ENCODE data around the gene SLC1A5. TPM values are rescaled to one million over a fixed set of nuclear protein-coding genes. Genes with fewer than 3 reads are reported as not detected.
"Not testable (repeated sequence)": the region's sequence is repeated elsewhere in the genome, so short reads cannot be mapped to it uniquely, and the experiment has no call there.

The SLC1A5 gene
- 117 and 141 TPM in 2 replicates for total RNA-seq (2014; rRNA removed; shearing (Covaris generic))

- peak; percentile 99 for DNase-seq (ENCODE audit: low read depth)
These were observed at the start of gene SLC1A5 for GRCh38 chr19:46788262-46788967. TSS of gene SLC1A5 (minus strand) at chr19:46788594. CDS start at chr19:46787965, 629 bp downstream.

GRCh38 chr19:46838160-46838559 lies 49.8 kb upstream of the SLC1A5 start:
- no peak for DNase-seq (ENCODE audit: low read depth)

- no peak for DNase-seq (ENCODE audit: low read depth)
These were observed 46.6 kb upstream of the SLC1A5 start for GRCh38 chr19:46834984-46835383.

- DNase-seq (ENCODE audit: low read depth): no peak
These were observed 45.7 kb upstream of the SLC1A5 start for GRCh38 chr19:46834121-46834520.

- no peak for DNase-seq (ENCODE audit: low read depth)
These were observed 42.5 kb upstream of the SLC1A5 start for GRCh38 chr19:46830864-46831263.

GRCh38 chr19:46828484-46828883 lies 40.1 kb upstream of the SLC1A5 start:
- DNase-seq (ENCODE audit: low read depth): no peak

- no peak for DNase-seq (ENCODE audit: low read depth)
These were observed 37.3 kb upstream of the SLC1A5 start for GRCh38 chr19:46825731-46826055.

GRCh38 chr19:46824890-46825730 lies 36.7 kb upstream of the SLC1A5 start:
- no peak for DNase-seq (ENCODE audit: low read depth)

- no peak for DNase-seq (ENCODE audit: low read depth)
These were observed 34.7 kb upstream of the SLC1A5 start for GRCh38 chr19:46823049-46823448.

GRCh38 chr19:46822410-46822787 lies 34.0 kb upstream of the SLC1A5 start:
- not testable (repeated sequence) for DNase-seq (ENCODE audit: low read depth)

GRCh38 chr19:46821512-46822409 lies 33.4 kb upstream of the SLC1A5 start:
- no peak for DNase-seq (ENCODE audit: low read depth)

GRCh38 chr19:46818812-46819211 lies 30.4 kb upstream of the SLC1A5 start:
- DNase-seq (ENCODE audit: low read depth): peak; percentile 24

GRCh38 chr19:46815833-46816627 lies 27.6 kb upstream of the SLC1A5 start:
- no peak for DNase-seq (ENCODE audit: low read depth)

- no peak for DNase-seq (ENCODE audit: low read depth)
These were observed 25.5 kb upstream of the SLC1A5 start for GRCh38 chr19:46813839-46814358.

- DNase-seq (ENCODE audit: low read depth): no peak
These were observed 24.8 kb upstream of the SLC1A5 start for GRCh38 chr19:46812977-46813838.

- no peak for DNase-seq (ENCODE audit: low read depth)
These were observed 21.3 kb upstream of the SLC1A5 start for GRCh38 chr19:46809534-46810272.

- no peak for DNase-seq (ENCODE audit: low read depth)
These were observed 18.3 kb upstream of the SLC1A5 start for GRCh38 chr19:46806656-46807055.

- not testable (repeated sequence) for DNase-seq (ENCODE audit: low read depth)
These were observed 16.0 kb upstream of the SLC1A5 start for GRCh38 chr19:46804432-46804831.

GRCh38 chr19:46803555-46803954 lies 15.2 kb upstream of the SLC1A5 start:
- no peak for DNase-seq (ENCODE audit: low read depth)
